Peyer's patch (tissue), 4 donors: ENCODE measurements around the gene UBC. TPM values are rescaled to one million over a fixed set of nuclear protein-coding genes. Genes with fewer than 3 reads are reported as not detected.
"Not testable (repeated sequence)": the region's sequence is repeated elsewhere in the genome, so short reads cannot be mapped to it uniquely, and the experiment has no call there.

Experiments
- DNase-seq, 3 donors: peaks; one replicate each; pipeline ENCODE4 v3.0.0-alpha.2; 2017 to 2019
- H3K27ac ChIP-seq, 4 donors: fragments of 200-600 bp; sonication (generic); one replicate each; pipeline ENCODE4 v1.5.1; 2016 to 2019
- H3K27me3 ChIP-seq, 2 donors: fragments of 200-600 bp; sonication (generic); one replicate each; pipeline ENCODE4 v1.5.1; 2019
- H3K36me3 ChIP-seq, 3 donors: fragments of 200-600 bp; sonication (generic); one replicate each; pipeline ENCODE4 v1.5.1; 2016 to 2019
- H3K4me1 ChIP-seq, 4 donors: fragments of 200-600 bp; sonication (generic); one replicate each; pipeline ENCODE4 v1.5.1; 2016 to 2019
- H3K4me3 ChIP-seq, 4 donors: fragments of 200-600 bp; sonication (generic); 1 replicate in 3 of 4; 2 replicates in 1 of 4; pipeline ENCODE4 v1.5.1; 2016 to 2019; ENCODE audit warnings: mild to moderate bottlenecking in 1 of 4
- H3K9me3 ChIP-seq, 4 donors: fragments of 200-600 bp; sonication (generic); one replicate each; pipeline ENCODE4 v1.5.1; 2016 to 2019; ENCODE audit warnings: mild to moderate bottlenecking in 1 of 4
- CTCF ChIP-seq, 6 experiments: fragments of 450-650 bp in 4 of 6; fragments of 200-600 bp in 2 of 6; sonication (generic) in 1 of 6; IDR thresholded peaks; one replicate each; pipeline ENCODE4 v1.5.1; 2017 to 2019; ENCODE audit warnings: antibody characterized with exemption in 6 of 6, mild to moderate bottlenecking in 3 of 6, moderate library complexity in 1 of 6
- POLR2A ChIP-seq, 2 donors: fragments of 450-650 bp; IDR thresholded peaks; one replicate each; pipeline ENCODE4 v1.5.1; 2017; ENCODE audit warnings: antibody characterized with exemption in 2 of 2, mild to moderate bottlenecking in 2 of 2, moderate library complexity in 2 of 2
- total RNA-seq, 4 donors: library from RNA; depleted of rRNA; stranded (reverse); fragments of >200 nt; gene quantifications; one replicate each; pipeline ENCODE4 v1.1.0, GENCODE V29; 2016

Gene UBC
- total RNA-seq, 4 donors from 2014 or later: 898 to 2,531 (median 1,185) TPM

- Histone ChIP-seq H3K36me3 (no peaks in the 10 kb centered on the region), H3K9me3 (no peaks in the 10 kb centered on the region), H3K4me1 (peaks cover 0 to 5% (median 0%) of the 10 kb centered on the region in 4 donors), H3K27me3 (no peaks in the 10 kb centered on the region), H3K4me3 (peak overlapping the region; percentile 45 to 63 (median 50)), H3K27ac (peak overlapping the region; percentile 73 to 96 (median 86))
- TF ChIP-seq CTCF (IDR thresholded peaks at IDR 0.05) (no peak), POLR2A (IDR thresholded peaks at IDR 0.05) (peak in 1 of 2 donors; percentile 28)
- peak; percentile 91 to 96 (median 94) for DNase-seq
Measured at GRCh38 chr12:124927201-124928094, 13.0 kb upstream of the UBC start.

GRCh38 chr12:124925782-124926181 is 11.3 kb upstream of the UBC start:
- H3K4me3 ChIP-seq, H3K27me3 ChIP-seq, H3K9me3 ChIP-seq, H3K36me3 ChIP-seq, H3K27ac ChIP-seq: not testable (repeated sequence)
- DNase-seq: peak in 1 of 3 donors; percentile 22
- peaks cover 1 to 12% (median 6%) of the 10 kb centered on the region in 4 donors for H3K4me1 ChIP-seq

GRCh38 chr12:124925117-124925516 is 10.7 kb upstream of the UBC start:
- TF ChIP-seq CTCF (IDR thresholded peaks at IDR 0.05) (no peak), POLR2A (IDR thresholded peaks at IDR 0.05) (no peak)
- no peaks in the 10 kb centered on the region for H3K9me3 ChIP-seq
- no peaks in the 10 kb centered on the region for H3K27me3 ChIP-seq
- H3K27ac ChIP-seq: no peak overlapping the region
- H3K36me3 ChIP-seq: no peaks in the 10 kb centered on the region
- no peak for DNase-seq
- no peak overlapping the region for H3K4me3 ChIP-seq
- H3K4me1 ChIP-seq: peaks cover 4 to 19% (median 11%) of the 10 kb centered on the region in 4 donors

- TF ChIP-seq CTCF (IDR thresholded peaks at IDR 0.05) (no peak), POLR2A (IDR thresholded peaks at IDR 0.05) (no peak)
- H3K27me3 ChIP-seq: no peaks in the 10 kb centered on the region
- DNase-seq: no peak
- peaks cover 4 to 25% (median 19%) of the 10 kb centered on the region in 4 donors for H3K4me1 ChIP-seq
- no peak overlapping the region for H3K4me3 ChIP-seq
- H3K9me3 ChIP-seq: no peaks in the 10 kb centered on the region
- no peaks in the 10 kb centered on the region for H3K36me3 ChIP-seq
- no peak overlapping the region for H3K27ac ChIP-seq
Measured at GRCh38 chr12:124923905-124924734, 9.7 kb upstream of the UBC start.

- no peaks in the 10 kb centered on the region for H3K9me3 ChIP-seq
- peak overlapping the region in 3 of 4 donors; percentile 10 to 38 (median 20) for H3K4me3 ChIP-seq
- peaks cover 4 to 45% (median 33%) of the 10 kb centered on the region in 4 donors for H3K4me1 ChIP-seq
- no peaks in the 10 kb centered on the region for H3K36me3 ChIP-seq
- TF ChIP-seq CTCF (IDR thresholded peaks at IDR 0.05) (no peak), POLR2A (IDR thresholded peaks at IDR 0.05) (peak in 1 of 2 donors; percentile 10)
- no peaks in the 10 kb centered on the region for H3K27me3 ChIP-seq
- peak overlapping the region; percentile 97 to 100 (median 98) for H3K27ac ChIP-seq
- DNase-seq: peak in 2 of 3 donors; percentile 93
Measured at GRCh38 chr12:124921200-124922031, 7.0 kb upstream of the UBC start.
